Liver (tissue), 9 donors: ENCODE data around the gene TBC1D1. TPM values are rescaled to one million over a fixed set of nuclear protein-coding genes. Genes with fewer than 3 reads are reported as not detected.

Experiments used
- DNase-seq: peaks from one replicate; pipeline ENCODE4 v3.0.0-alpha.2; 2017; ENCODE audit warnings: low spot score
- H3K27ac ChIP-seq, 2 donors: one replicate each; pipeline ENCODE4 v1.7.0; 2013; ENCODE audit warnings: inconsistent platforms in 2 of 2, low read length in 2 of 2, control low read depth in 1 of 2, low read depth in 1 of 2, mild to moderate bottlenecking in 1 of 2
- H3K27me3 ChIP-seq, 4 donors: one replicate each; pipeline versions ENCODE4 v1.6.1 to v1.7.0; 2013; ENCODE audit warnings: low read length in 3 of 4, inconsistent platforms in 1 of 4, mild to moderate bottlenecking in 1 of 4, moderate library complexity in 1 of 4; ENCODE audit not compliant: control insufficient read depth in 4 of 4, insufficient read depth in 4 of 4
- H3K36me3 ChIP-seq, 4 donors: one replicate each; pipeline versions ENCODE4 v1.6.1 to v1.7.0; 2013; ENCODE audit warnings: low read length in 3 of 4, mild to moderate bottlenecking in 3 of 4, low read depth in 1 of 4, moderate library complexity in 1 of 4; ENCODE audit not compliant: control insufficient read depth in 4 of 4, insufficient read depth in 3 of 4
- H3K4me1 ChIP-seq, 4 donors: one replicate each; pipeline versions ENCODE4 v1.6.1 to v1.7.0; 2013; ENCODE audit warnings: low read length in 3 of 4, mild to moderate bottlenecking in 3 of 4, moderate library complexity in 1 of 4; ENCODE audit not compliant: control insufficient read depth in 4 of 4, insufficient read depth in 4 of 4
- H3K4me3 ChIP-seq, 3 donors: one replicate each; pipeline versions ENCODE4 v1.6.1 to v1.7.0; 2013; ENCODE audit warnings: low read length in 3 of 3, control low read depth in 1 of 3, low read depth in 1 of 3, mild to moderate bottlenecking in 1 of 3
- H3K9ac ChIP-seq, 2 donors: one replicate each; pipeline ENCODE4 v1.7.0; 2013; ENCODE audit warnings: low read length in 2 of 2, mild to moderate bottlenecking in 2 of 2, moderate library complexity in 2 of 2, control low read depth in 1 of 2, low read depth in 1 of 2
- H3K9me3 ChIP-seq, 4 donors: one replicate each; pipeline versions ENCODE4 v1.6.1 to v1.7.0; 2013; ENCODE audit warnings: low read length in 3 of 4; ENCODE audit not compliant: control insufficient read depth in 4 of 4
- ATF3 ChIP-seq: IDR thresholded peaks from 2 replicates; pipeline ENCODE4 v1.6.1; 2016; ENCODE audit warnings: antibody characterized with exemption
- EGR1 ChIP-seq, 2 donors: IDR thresholded peaks; 2 replicates each; pipeline ENCODE4 v1.6.1; 2016 to 2018; ENCODE audit warnings: antibody characterized with exemption in 2 of 2, low read depth in 2 of 2
- FOXA1 ChIP-seq: IDR thresholded peaks from 2 replicates; pipeline ENCODE4 v1.6.1; 2016; ENCODE audit warnings: antibody characterized with exemption
- FOXA2 ChIP-seq: IDR thresholded peaks from 2 replicates; pipeline ENCODE4 v1.6.1; 2016; ENCODE audit warnings: antibody characterized with exemption
- GABPA ChIP-seq, 2 donors: IDR thresholded peaks in 1 of 2; conservative IDR thresholded peaks in 1 of 2; 2 replicates each; pipeline ENCODE4 v1.6.1; 2016; ENCODE audit warnings: antibody characterized with exemption in 2 of 2, mild to moderate bottlenecking in 1 of 2, moderate library complexity in 1 of 2
- HNF4A ChIP-seq, 2 donors: conservative IDR thresholded peaks; 2 replicates each; pipeline ENCODE4 v1.6.1; 2016; ENCODE audit warnings: antibody characterized with exemption in 2 of 2, mild to moderate bottlenecking in 2 of 2
- HNF4G ChIP-seq: IDR thresholded peaks from 2 replicates; pipeline ENCODE4 v1.6.1; 2016; ENCODE audit warnings: antibody characterized with exemption
- JUND ChIP-seq, 2 donors: IDR thresholded peaks; 2 replicates each; pipeline ENCODE4 v1.6.1; 2016; ENCODE audit warnings: antibody characterized with exemption in 2 of 2
- NR2F2 ChIP-seq: IDR thresholded peaks from 2 replicates; pipeline ENCODE4 v1.6.1; 2016; ENCODE audit warnings: antibody characterized with exemption
- RXRA ChIP-seq, 2 donors: IDR thresholded peaks; 2 replicates each; pipeline ENCODE4 v1.6.1; 2017 to 2018; ENCODE audit warnings: antibody characterized with exemption in 2 of 2, mild to moderate bottlenecking in 1 of 2
- SP1 ChIP-seq: IDR thresholded peaks from 2 replicates; pipeline ENCODE4 v1.6.1; 2018; ENCODE audit warnings: antibody characterized with exemption, mild to moderate bottlenecking
- YY1 ChIP-seq: IDR thresholded peaks from 2 replicates; pipeline ENCODE4 v1.6.1; 2016; ENCODE audit warnings: antibody characterized with exemption, mild to moderate bottlenecking
- WGBS: extraction: QIAGEN DNeasy Blood & Tissue Kit; methylation state at CpG from one replicate; pipeline ENCODE4 v1.1.7; 2013; 5-methylcytosine and 5-hydroxymethylcytosine counted together
- polyA plus RNA-seq, 2 donors: library from polyadenylated mRNA; stranded (reverse) in 1 of 2; unstranded in 1 of 2; fragments of 200-250 nt in 1 of 2; fragments of >200 nt in 1 of 2; fragmentation: Nextera tagmentation in 1 of 2; extraction: Ambion mirVana in 1 of 2; gene quantifications; one replicate each; pipeline versions ENCODE4 v1.2.1 to v1.2.3, GENCODE V29; 2013 to 2015
- total RNA-seq, 2 donors: library from RNA; depleted of rRNA; stranded (reverse); fragments of >200 nt; gene quantifications; one replicate each; pipeline ENCODE4 v1.2.3, GENCODE V29; 2014
- TF ChIP-seq, protein P1 (sequence below): fragments of 150-350 bp; IDR thresholded peaks from 2 replicates; pipeline ENCODE4 v1.5.1; 2017; ENCODE audit warnings: improper control_type of control experiment, low read depth, low read length; ENCODE audit not compliant: missing input control
- TF ChIP-seq, protein P2 (sequence below): IDR thresholded peaks from 2 replicates; pipeline ENCODE4 v1.6.1; 2016; ENCODE audit warnings: antibody characterized with exemption
- TF ChIP-seq, protein P3 (sequence below): IDR thresholded peaks from 2 replicates; pipeline ENCODE4 v1.6.1; 2016; ENCODE audit warnings: antibody characterized with exemption
- donor health status: healthy.
- donor health status: healthy.
- donor health status: healthy.
- donor health status: healthy.
- donor health status: healthy.

The TBC1D1 gene
- total and polyA plus RNA-seq, 4 donors: 15.6 to 41.4 (median 20.9) TPM

DNA sequence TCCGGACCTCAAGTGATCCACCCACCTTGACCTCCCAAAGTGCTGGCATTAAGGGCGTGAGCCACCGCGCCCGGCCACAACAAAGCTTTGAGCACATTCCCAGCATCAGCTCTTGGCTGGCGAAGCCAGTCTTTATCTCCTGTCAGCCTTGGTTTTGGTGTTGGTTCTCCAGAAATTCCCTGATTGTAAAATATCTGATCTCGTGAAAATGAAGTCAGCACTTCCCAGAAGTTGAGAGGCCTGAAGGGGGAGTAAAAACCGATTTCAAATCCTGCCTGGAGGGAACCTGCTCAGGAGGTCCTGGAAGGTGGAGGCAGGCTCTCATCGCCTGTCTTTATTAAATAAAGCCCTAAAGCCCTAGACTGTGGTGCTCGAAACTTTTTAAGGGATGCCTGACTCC, 102.9 kb downstream of the TBC1D1 start:
- no peaks in the 10 kb centered on the region for H3K9me3 ChIP-seq
- H3K4me3 ChIP-seq: no peak overlapping the region
- 92% methylated on average over 10 of the region's 10 CpGs for WGBS
- H3K36me3 ChIP-seq: no peaks in the 10 kb centered on the region
- H3K4me1 ChIP-seq: peaks cover 0 to 9% (median 1%) of the 10 kb centered on the region in 4 donors
- H3K9ac ChIP-seq: no peak overlapping the region
- TF ChIP-seq YY1: no peak
- TF ChIP-seq ATF3: no peak
- no peak for TF ChIP-seq HNF4A (conservative IDR thresholded peaks at IDR 0.05)
- DNase-seq: no peak
- no peaks in the 10 kb centered on the region for H3K27me3 ChIP-seq
- no peak overlapping the region for H3K27ac ChIP-seq

GRCh38 chr4:37994569-37994968, 103.7 kb downstream of the TBC1D1 start:
- Histone ChIP-seq H3K36me3 (no peaks in the 10 kb centered on the region), H3K27ac (no peak overlapping the region), H3K4me1 (peaks cover 0 to 10% (median 2%) of the 10 kb centered on the region in 4 donors), H3K27me3 (no peaks in the 10 kb centered on the region), H3K9ac (no peak overlapping the region), H3K4me3 (no peak overlapping the region), H3K9me3 (no peaks in the 10 kb centered on the region)
- TF ChIP-seq NR2F2: peak; percentile 23
- TF ChIP-seq, protein P1, sequence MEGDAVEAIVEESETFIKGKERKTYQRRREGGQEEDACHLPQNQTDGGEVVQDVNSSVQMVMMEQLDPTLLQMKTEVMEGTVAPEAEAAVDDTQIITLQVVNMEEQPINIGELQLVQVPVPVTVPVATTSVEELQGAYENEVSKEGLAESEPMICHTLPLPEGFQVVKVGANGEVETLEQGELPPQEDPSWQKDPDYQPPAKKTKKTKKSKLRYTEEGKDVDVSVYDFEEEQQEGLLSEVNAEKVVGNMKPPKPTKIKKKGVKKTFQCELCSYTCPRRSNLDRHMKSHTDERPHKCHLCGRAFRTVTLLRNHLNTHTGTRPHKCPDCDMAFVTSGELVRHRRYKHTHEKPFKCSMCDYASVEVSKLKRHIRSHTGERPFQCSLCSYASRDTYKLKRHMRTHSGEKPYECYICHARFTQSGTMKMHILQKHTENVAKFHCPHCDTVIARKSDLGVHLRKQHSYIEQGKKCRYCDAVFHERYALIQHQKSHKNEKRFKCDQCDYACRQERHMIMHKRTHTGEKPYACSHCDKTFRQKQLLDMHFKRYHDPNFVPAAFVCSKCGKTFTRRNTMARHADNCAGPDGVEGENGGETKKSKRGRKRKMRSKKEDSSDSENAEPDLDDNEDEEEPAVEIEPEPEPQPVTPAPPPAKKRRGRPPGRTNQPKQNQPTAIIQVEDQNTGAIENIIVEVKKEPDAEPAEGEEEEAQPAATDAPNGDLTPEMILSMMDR: no peak
- no peak for TF ChIP-seq HNF4G
- DNase-seq: no peak
- 78% methylated on average over 3 of the region's 3 CpGs for WGBS

DNA sequence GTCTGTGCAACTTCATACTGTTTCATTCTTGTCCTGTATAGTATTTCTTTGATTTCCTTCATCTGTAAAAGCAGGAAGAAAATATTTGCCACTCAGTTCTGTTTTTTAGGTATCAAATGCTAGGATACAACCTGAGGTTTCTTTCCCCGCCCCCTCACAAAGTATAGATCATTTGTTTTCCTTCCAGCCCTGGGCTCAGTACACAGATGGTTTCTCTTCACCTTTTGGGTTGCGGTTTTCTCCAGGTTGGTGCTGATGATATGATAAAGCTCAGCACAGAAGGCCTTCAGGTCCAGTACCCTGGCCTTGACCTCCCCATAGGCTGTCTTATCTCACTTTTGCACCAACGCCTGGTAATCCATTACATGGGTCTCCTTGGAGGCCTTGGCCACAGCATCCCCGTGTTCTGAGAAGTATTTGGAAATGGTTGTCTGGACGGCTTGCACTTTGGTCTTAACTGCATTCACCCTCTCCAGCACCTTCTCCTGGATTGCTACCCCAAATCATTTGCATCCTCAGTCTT, 104.5 kb downstream of the TBC1D1 start:
- peaks cover 0 to 9% (median 2%) of the 10 kb centered on the region in 4 donors for H3K4me1 ChIP-seq
- no peaks in the 10 kb centered on the region for H3K27me3 ChIP-seq
- H3K27ac ChIP-seq: no peak overlapping the region
- no peaks in the 10 kb centered on the region for H3K36me3 ChIP-seq
- DNase-seq: no peak
- WGBS: 94% methylated on average over 5 of the region's 5 CpGs
- H3K9me3 ChIP-seq: no peaks in the 10 kb centered on the region
- TF ChIP-seq NR2F2 (no peak), YY1 (no peak), JUND (IDR thresholded peaks at IDR 0.05) (no peak), HNF4A (conservative IDR thresholded peaks at IDR 0.05) (no peak)
- TF ChIP-seq, protein P2, sequence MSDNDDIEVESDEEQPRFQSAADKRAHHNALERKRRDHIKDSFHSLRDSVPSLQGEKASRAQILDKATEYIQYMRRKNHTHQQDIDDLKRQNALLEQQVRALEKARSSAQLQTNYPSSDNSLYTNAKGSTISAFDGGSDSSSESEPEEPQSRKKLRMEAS: no peak
- no peak overlapping the region for H3K9ac ChIP-seq
- no peak overlapping the region for H3K4me3 ChIP-seq

GRCh38 chr4:37995981-37996775, 105.3 kb downstream of the TBC1D1 start:
- Histone ChIP-seq H3K9me3 (no peaks in the 10 kb centered on the region), H3K27ac (no peak overlapping the region), H3K4me1 (peaks cover 0 to 9% (median 2%) of the 10 kb centered on the region in 4 donors), H3K9ac (no peak overlapping the region), H3K36me3 (peaks cover 0 to under 1% (median 0%) of the 10 kb centered on the region in 4 donors), H3K4me3 (no peak overlapping the region), H3K27me3 (no peaks in the 10 kb centered on the region)
- TF ChIP-seq FOXA2: no peak
- TF ChIP-seq, protein P3, sequence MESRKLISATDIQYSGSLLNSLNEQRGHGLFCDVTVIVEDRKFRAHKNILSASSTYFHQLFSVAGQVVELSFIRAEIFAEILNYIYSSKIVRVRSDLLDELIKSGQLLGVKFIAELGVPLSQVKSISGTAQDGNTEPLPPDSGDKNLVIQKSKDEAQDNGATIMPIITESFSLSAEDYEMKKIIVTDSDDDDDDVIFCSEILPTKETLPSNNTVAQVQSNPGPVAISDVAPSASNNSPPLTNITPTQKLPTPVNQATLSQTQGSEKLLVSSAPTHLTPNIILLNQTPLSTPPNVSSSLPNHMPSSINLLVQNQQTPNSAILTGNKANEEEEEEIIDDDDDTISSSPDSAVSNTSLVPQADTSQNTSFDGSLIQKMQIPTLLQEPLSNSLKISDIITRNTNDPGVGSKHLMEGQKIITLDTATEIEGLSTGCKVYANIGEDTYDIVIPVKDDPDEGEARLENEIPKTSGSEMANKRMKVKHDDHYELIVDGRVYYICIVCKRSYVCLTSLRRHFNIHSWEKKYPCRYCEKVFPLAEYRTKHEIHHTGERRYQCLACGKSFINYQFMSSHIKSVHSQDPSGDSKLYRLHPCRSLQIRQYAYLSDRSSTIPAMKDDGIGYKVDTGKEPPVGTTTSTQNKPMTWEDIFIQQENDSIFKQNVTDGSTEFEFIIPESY: no peak
- no peak for TF ChIP-seq RXRA (IDR thresholded peaks at IDR 0.05)
- no peak for TF ChIP-seq HNF4G
- TF ChIP-seq NR2F2: no peak
- no peak for TF ChIP-seq YY1
- no peak for TF ChIP-seq SP1
- no peak for TF ChIP-seq FOXA1
- no peak for TF ChIP-seq GABPA (IDR thresholded peaks at IDR 0.05 in 1 of 2, conservative IDR thresholded peaks at IDR 0.05 in 1 of 2)
- TF ChIP-seq ATF3: no peak
- TF ChIP-seq EGR1 (IDR thresholded peaks at IDR 0.05; ENCODE audit: low read depth in 2 of 2): no peak
- WGBS: 88% methylated on average over 7 of the region's 7 CpGs
- no peak for DNase-seq
